NCI-H82 (cell line): ENCODE data around the gene AADACL2.
"Not testable (repeated sequence)": the region's sequence is repeated elsewhere in the genome, so short reads cannot be mapped to it uniquely, and the experiment has no call there.

ENCODE experiments used
- DNase-seq: peaks from one replicate; lab custom pipeline; 2025; lab: John Stamatoyannopoulos, UW

AADACL2 gene, protein sequence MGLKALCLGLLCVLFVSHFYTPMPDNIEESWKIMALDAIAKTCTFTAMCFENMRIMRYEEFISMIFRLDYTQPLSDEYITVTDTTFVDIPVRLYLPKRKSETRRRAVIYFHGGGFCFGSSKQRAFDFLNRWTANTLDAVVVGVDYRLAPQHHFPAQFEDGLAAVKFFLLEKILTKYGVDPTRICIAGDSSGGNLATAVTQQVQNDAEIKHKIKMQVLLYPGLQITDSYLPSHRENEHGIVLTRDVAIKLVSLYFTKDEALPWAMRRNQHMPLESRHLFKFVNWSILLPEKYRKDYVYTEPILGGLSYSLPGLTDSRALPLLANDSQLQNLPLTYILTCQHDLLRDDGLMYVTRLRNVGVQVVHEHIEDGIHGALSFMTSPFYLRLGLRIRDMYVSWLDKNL

DNA sequence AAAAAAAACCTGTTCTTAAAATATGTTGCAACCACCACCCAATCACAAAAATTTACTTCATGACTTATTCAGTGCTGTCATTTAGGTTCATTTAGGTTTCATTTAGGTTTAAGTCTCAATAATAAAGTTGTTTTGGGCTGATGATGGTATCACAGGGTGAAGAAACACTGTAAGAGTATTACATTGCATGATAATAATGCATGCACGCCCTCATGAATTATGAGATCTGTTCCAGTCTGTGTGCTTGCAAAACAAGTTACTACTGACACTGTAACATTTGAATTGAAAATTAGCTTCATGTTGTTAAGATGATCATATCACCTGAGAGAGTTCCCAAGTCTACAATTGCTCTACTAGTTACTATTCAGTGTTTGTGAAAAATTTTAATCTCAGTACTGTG, at the start of gene AADACL2:
AADACL2 (plus strand) TSS at position 315 of the 400 bp plus-strand sequence. CDS start 109 bp downstream, outside the sequence.
- DNase-seq: no peak

DNA sequence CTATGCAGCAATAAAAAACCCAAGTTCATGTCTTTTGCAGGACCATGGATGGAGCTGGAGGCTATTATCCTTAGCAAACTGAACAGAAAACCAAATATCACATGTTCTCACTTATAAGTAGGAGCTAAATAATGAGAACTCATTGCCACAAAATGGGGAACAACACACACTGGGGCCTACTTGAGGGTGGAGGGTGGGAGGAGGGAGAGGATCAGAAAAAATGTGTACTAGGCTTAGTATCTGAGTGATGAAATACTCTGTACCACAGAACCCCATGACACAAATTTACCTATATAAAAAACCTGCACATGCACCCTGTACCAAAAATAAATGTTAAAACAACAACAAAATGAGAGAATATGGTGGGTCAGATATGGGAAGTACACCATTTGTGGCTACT, 49.6 kb upstream of the AADACL2 start:
- DNase-seq: no peak

DNA sequence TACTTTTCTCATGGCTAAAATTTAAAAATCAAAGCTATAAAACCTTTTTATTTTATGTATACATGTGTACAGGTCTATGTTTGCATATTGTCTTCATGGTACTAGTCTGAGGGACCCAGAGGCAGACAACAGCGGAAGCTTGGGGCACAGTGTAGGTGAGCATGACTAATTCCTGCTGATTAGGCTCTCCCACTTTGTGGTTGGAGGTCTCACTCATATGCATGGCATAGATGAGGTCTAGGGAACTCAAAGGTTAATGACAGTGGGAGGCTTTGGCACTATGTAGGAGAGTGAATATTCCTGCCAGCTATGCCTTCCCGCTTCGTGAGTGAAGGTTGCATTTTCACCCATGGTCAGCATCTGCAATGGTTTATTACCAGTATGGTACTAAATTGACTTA, 47.5 kb upstream of the AADACL2 start:
- DNase-seq: no peak

DNA sequence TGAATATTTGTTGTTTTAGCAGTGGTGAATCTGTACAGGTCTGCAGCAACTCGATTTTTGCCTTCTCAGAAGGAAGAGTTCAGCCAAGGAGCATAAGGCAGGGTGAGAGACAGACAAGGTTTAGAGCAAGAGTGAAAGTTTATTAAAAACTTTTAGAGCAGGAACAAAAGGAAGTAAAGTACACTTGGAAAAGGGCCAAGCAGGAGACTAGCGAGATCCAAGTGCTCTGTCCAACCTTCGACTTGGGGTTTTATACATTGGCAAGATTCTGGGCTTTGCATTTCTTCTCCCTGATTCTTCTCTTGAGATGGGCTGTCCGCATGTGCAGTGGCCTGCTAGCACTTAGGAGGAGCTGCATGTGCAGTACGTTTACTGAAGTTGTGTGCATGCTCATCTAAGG, 46.7 kb upstream of the AADACL2 start:
- no peak for DNase-seq

DNA sequence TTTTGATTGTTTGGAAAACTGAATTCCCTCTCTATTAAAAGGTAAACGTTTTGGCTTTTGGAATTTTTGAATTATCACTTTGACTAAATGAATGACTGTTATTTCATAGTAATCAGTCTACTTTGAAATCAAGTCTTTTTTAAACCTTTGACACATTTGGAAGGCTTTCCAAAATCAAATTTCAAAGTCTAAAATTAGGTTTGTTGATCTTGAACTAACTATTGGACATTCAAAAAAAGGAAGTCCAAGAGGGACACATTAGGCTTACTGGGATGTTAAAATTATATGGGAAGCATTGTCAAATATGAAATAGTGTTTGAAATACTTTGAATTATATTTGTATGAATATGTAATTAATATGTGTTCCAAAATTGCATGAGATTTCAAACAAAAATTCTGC, 45.2 kb upstream of the AADACL2 start:
- DNase-seq: no peak

DNA sequence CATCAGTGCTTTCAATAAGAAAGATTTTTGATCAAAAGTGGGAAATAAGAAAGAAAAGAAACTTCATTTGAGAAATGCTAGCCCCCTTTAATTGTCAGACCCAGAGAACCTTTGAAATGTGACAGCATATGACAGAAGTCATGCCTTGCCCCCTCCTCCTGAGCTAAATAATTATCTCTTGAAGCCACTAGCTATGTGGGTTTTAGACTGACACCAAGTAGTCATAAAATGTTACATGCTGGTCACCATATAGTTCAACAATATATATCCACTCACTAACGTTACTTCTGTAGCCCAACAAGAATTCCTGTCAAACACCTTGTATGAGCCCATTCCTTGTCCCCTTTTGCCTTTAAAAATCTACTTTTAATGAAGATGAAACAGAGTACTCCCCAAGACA, 43.1 kb upstream of the AADACL2 start:
- no peak for DNase-seq

DNA sequence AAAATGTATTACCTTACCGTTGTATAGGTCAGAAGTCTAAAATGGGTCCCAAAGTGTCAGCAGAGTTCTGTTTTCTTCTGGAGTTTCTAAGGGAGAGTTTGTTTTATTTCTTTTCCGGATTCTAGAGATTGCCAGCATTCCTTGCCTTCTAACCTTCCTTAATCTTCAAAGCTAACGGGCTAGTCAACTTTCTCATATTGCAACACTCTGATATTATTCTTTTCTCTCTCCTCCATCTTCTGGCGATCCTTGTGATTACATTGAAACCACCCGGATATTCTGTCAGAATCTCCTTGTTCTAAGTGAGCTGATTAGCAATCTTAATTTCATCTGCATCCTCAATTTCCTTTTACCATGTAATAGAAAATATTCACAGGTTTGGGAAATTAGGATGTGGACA, 36.2 kb upstream of the AADACL2 start:
- DNase-seq: no peak

DNA sequence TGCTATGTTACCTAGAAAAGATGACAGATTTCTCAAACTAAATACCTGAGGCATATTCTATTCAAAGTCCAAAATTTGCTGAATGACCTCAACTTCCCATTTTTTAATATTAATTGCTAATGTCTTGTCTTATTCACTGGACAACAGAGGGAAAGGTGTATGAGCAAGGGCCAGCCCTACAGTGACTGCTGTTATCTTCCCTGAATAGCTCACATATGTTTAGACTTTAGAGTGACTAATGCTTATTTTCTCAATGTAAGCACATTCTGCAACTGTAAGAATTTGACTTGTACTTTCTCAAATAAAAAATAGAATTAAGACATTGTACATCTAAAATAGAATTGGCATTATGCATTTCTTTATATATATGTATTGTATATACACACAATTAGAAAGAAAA, 26.5 kb upstream of the AADACL2 start:
- no peak for DNase-seq

DNA sequence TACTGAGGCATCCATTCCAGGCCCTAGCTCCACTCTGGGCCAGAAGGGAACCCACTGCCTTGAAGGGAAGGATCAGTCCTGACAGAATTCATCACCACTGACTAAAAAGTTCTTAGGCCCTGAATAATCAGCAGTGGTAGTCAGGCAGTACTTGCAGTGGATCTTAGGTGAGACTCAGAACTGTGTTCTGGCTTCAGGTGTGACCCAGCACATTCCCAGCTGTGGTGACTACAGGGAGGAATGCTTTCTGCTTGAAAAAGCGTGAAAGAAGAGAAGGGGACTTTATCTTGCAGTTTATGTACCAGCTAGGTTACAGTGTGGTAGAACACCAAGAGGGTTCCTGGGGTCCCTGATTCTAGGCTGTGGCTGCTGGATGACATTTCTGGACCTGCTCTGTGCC, 24.9 kb upstream of the AADACL2 start:
- no peak for DNase-seq

DNA sequence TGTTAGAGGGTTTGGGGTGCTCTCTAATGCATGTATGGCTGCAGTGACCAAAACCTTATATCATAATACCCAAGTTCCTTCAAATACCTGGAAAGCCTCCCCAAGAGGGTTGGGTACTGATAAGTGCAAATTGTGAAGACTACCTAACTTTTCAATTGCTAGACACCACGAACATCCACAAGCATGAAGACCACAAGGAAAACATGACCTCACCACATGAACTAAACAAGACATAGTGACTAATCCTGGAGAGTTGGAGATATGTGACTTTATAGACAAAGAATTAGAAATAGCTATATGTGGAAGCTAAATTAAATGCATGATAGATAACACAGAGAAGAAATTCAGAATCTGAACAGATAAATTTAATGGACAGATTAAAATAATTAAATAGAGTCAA, 23.9 kb upstream of the AADACL2 start:
- no peak for DNase-seq

DNA sequence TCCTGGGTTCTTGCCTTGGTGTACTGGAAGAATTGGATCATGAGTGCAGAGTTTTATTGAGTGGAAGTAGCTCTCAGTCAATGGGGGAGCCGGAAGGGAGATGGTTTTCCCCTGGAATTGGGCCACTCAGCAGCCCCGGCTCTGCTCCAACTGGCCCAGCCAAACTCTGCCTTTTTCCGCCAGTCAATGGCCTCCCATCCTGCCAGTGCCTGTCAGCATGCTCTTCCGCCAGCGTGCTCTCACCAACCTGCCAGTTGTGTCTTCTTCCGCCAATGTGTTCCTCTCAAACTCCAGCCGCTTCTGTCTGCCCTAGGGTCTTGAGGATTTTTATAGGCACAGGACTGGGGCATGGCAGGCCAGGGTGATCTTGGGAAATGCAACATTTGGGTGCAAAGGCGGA, 12.4 kb upstream of the AADACL2 start:
- DNase-seq: no peak

DNA sequence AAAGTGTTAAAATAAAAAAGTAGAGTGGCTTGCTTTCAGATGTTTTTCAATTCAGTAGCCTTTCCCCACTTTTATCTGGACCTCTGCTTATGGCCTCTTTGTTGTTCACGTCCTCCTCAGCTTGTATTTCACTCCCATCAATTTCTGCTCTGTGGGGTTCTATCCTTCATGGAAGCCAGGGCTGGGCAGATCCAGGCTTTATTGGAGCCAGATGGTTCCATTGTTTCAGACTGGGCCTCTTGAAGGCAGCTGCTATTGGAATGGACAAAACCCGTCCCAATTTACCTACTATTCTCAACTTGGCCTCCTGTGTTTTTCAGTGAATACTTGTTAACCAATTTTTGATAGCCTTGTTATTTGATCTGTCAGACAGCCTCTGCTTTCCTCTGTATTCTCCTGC, 10.9 kb upstream of the AADACL2 start:
- no peak for DNase-seq

DNA sequence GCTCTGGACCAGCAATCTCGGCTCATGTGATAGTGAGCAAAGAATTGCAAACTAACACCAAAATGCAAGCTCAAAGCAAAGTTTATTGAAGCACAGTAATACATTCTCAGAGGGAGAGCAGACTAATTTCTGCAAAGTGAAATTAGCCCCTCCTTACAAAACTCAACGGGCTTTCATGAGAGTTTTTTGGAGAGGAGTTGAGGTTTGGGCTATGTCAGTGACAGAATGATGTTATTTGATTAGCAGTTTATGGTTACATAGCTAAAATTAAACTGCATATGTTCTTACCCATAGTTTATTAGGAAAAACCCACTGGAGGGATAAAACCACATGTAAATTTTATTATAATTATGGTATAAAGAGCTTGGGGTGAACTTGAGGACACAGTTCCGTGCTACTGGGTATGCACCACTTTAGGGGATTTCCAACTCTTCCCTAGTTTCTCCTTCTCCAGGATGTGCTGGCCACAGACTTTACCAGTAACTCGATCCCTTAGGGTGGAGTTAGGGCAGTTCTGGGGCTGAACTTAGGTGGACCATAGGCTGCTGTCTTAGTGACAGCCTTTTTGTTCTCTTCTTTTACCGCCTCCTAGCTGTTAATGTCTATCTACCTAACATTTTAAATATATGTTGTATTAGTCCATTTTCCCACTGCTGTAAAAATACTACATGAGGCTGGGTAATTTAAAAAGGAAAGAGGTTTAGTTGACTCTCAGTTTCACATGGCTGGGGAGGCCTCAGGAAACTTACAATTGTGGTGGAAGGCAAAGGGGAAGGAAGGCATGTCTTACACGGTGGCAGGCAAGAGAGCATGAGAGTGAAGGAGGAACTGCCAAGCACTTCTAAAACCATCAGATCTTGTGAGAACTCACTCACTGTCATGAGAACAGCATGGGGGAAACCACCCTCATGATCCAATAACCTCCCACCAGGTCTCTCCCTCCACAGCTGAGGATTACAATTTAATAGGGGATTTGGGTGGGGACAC, 8.9 kb upstream of the AADACL2 start:
- DNase-seq: no peak

DNA sequence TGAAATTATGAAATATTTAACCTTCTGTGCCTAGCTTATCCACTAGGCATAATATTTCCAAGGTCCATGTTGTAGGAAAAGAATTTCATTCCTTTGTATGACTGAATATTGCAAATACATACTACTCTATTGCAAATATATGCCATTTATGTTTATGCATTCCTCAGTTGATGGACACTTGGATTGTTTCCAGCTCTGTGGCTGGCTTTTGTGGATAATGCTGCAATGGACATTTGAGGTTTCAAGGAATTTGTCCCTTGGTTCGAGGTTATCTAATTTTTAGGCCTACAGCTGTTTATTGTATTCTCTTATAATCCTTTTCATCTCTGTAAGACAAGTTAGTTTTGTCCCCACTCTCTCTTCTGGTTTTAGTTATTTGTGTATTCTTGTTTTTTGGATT, 7.7 kb upstream of the AADACL2 start:
- DNase-seq: no peak

DNA sequence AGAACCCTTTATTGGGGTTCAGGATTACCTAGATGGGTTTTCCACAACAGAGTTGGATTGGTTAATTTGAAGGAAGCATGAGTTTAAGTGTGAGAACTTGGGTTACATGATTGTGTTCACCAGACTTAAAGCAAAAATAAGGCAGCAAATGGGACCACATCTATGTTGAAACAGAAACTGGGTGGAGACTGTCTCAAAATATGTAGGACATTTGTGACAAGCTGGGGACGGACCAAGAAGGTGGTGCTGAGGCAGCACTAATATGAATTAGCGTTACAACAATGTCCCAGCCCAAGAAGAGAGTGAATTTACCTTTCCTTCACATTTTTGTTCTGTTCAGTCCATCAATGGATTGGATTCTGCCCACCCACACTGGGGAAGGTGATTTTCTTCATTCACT, 866 bp upstream of the AADACL2 start:
- no peak for DNase-seq

DNA sequence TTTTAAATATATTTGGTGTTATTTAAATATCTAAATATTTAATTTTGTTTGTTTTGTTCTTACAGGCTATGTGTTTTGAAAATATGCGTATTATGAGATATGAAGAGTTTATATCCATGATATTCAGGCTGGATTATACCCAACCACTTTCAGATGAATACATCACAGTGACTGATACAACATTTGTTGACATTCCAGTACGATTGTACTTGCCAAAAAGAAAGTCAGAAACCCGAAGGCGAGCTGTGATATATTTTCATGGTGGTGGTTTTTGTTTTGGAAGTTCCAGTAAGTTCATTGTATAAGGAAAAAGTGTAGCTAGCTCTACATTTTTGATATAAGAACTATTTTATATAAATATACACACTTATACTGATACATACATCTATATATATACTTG, 6.9 kb downstream of the AADACL2 start:
- no peak for DNase-seq

DNA sequence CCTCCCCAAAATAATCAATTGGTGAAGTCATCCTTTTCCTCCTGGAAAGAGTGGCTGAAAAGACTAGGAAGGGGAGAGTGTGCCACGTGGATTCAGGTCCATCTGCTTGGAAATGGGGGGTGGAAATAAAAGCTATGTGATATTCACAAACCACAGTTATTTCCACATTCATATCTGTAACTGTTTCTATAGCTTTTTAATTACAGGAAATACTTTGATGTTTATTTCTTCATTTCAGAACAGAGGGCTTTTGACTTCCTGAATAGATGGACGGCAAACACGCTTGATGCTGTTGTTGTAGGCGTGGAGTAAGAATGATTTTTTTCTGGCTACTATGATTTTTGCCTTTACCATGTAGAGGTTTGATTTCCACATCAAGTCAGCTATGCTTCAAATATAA, 10.1 kb downstream of the AADACL2 start:
- no peak for DNase-seq

DNA sequence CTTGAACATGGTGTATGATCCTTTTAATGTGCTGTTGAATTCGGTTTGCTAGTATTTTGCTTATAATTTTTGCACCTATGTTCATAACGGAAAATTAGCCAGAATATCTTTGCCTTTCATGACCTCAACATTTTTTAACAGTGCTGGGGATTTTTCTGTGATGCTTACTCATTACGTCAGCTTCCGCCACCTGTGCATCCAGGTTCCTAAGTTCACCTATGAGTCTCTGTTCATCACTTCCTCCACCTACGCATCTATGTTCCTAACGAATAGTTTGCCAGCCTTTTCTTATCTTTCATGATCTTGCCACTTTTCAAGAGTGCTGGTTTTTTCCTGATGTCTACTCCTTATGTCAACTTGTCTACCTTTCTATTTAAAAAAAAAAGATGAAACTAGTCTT, 16.5 kb downstream of the AADACL2 start:
- DNase-seq: no peak

DNA sequence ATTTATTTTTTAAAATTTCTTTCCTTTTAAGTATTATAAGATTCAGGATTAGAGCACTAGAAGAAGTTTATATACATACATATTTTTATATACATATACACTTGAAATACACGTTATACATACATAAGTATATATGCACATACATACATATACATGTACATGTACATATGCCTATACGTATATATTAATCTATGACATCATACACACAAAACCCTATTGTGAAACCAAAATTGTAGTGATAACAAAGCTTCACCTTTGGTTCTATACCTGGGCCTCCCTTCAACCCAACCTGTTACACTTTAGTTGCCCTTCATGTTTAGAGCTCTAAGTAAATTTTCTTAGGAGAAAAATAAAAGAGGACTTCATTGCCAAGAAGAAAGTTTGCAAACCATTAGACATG, 17.0 kb downstream of the AADACL2 start:
- no peak for DNase-seq

DNA sequence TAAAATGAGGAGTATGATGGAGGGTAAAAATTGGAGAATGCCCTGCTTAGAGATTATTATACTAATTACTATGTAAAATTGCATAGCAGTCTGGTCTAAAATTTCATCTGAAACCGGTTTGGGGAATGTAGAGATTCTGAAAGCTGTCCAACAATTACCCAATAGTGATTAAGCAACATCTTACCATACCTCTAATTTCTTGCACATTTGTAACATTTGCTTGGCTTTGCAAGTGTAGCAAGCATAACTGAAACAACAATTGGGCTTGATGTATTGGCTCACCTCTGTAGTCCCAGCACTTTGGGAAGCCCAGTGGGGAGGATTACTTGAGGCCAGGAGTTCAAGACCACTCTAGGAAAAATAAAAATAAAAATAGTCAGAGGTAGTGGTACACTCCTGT, 17.4 kb downstream of the AADACL2 start:
- no peak for DNase-seq

DNA sequence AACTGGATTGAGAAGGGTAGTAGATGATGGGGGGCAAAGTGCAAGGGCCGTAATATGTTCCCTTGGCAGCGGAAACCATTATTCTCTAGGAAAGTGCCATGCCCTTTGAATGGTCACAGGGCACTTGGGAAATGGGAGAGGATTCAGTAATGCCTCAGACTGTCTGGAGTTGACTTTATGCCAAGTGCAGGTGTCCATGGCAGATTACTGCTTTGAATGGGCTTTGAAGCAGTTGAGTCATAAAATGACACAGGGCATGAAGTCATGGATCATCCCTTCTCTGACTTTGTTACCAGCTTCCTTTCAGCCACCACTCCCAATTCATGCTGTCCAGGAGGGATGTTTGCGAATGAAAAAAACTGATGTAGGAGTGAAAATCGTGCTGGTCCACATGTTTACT, 20.1 kb downstream of the AADACL2 start:
- no peak for DNase-seq

DNA sequence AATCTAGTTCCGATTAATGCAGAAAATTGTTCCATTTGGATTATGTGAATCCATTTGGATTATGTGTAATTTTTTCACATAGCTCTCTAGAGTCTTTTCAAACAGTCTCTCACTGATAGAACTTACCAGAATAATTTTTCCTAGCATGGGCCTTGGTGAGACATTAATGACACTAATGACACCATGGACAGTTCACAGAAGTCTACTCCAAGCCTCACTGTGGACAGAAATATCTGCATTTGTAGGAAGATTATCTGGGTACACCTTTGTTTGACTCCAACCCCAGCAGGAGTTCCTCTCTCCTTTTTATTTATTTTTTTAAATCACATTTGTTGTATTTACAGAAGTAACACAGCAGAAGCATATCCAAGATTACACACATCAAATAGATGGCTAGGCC, 27.9 kb downstream of the AADACL2 start:
- no peak for DNase-seq

DNA sequence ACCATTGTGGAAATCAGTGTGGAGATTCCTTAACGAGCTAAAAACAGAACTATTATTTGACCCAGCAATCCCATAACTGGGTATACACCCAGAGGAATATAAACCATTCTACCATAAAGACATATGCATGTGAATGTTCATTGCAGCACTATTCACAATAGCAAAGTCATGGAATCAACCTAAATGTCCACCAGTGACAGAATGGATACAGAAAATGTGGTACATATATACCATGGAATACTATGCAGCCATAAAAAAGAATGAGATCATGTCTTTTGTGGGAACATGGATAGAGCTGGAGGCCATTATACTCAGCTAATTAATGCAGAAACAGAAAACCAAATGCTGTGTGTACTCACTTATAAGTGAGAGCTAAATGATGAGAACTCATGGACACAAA, 31.0 kb downstream of the AADACL2 start:
- DNase-seq: not testable (repeated sequence)
